K562 (cell line): ENCODE measurements around the gene ATP5MK. TPM values are rescaled to one million over a fixed set of nuclear protein-coding genes. Genes with fewer than 3 reads are reported as not detected.

Source experiments
- ATF6 ChIP-seq: sonication (generic); formaldehyde crosslinking; IDR thresholded peaks from 2 replicates; pipeline ENCODE4 v1.4.0; 2020; ENCODE audit warnings: mild to moderate bottlenecking, missing genetic modification reagents
- C11orf30 ChIP-seq: fragments of 450-650 bp; IDR thresholded peaks from 2 replicates; pipeline ENCODE4 v1.6.1; 2016; ENCODE audit warnings: low read depth, mild to moderate bottlenecking
- CBFA2T2 ChIP-seq: fragments of 450-650 bp; conservative IDR thresholded peaks from 2 replicates; pipeline ENCODE4 v1.6.1; 2017; ENCODE audit warnings: mild to moderate bottlenecking
- FOXK1 ChIP-seq: sonication (generic); formaldehyde crosslinking; IDR thresholded peaks from 2 replicates; pipeline ENCODE4 v1.8.0; 2022; ENCODE audit warnings: missing genetic modification reagents, mild to moderate bottlenecking, borderline replicate concordance
- HDAC6 ChIP-seq: IDR thresholded peaks from 2 replicates; pipeline ENCODE4 v1.6.1; 2012; ENCODE audit warnings: low read depth, mild to moderate bottlenecking, control low read depth, inconsistent platforms, low read length, moderate library complexity
- HNRNPUL1 ChIP-seq: fragments of 200-400 bp; formaldehyde crosslinking; IDR thresholded peaks from 2 replicates; pipeline ENCODE4 v1.6.1; 2017; ENCODE audit warnings: low read length
- KDM4B ChIP-seq, 2 experiments: fragments of 450-650 bp in 1 of 2; sonication (generic) in 1 of 2; IDR thresholded peaks; 2 replicates each; pipeline ENCODE4 v1.6.1; 2016 to 2017; ENCODE audit warnings: borderline replicate concordance in 2 of 2, antibody characterized with exemption in 1 of 2, low read depth in 1 of 2, mild to moderate bottlenecking in 1 of 2
- MAFG ChIP-seq: fragments of 450-650 bp; conservative IDR thresholded peaks from 2 replicates; pipeline ENCODE4 v1.6.1; 2016; ENCODE audit warnings: missing genetic modification characterization, missing compliant biosample characterization
- MCM7 ChIP-seq, 2 experiments: fragments of 450-650 bp; IDR thresholded peaks; 2 replicates each; pipeline ENCODE4 v1.6.1; 2016 to 2018
- MECOM ChIP-seq: fragments of 250-450 bp; sonication (Bioruptor Pico); IDR thresholded peaks from 2 replicates; pipeline ENCODE4 v1.8.0; 2022; ENCODE audit warnings: inconsistent platforms
- NONO ChIP-seq, 2 experiments: fragments of 200-400 bp in 1 of 2; fragments of 450-650 bp in 1 of 2; formaldehyde crosslinking in 1 of 2; IDR thresholded peaks; 2 replicates each; pipeline ENCODE4 v1.6.1; 2017; ENCODE audit warnings: low read depth in 2 of 2, mild to moderate bottlenecking in 2 of 2, moderate library complexity in 2 of 2, low read length in 1 of 2
- RCOR1 ChIP-seq, 2 experiments: IDR thresholded peaks; 2 replicates each; pipeline ENCODE4 v1.6.1; 2012; ENCODE audit warnings: low read depth in 2 of 2, low read length in 2 of 2, borderline replicate concordance in 1 of 2, improper control_type of control experiment in 1 of 2
- SRSF9 ChIP-seq: fragments of 200-400 bp; formaldehyde crosslinking; IDR thresholded peaks from 2 replicates; pipeline ENCODE4 v1.6.1; 2017; ENCODE audit warnings: low read depth, low read length, borderline replicate concordance
- ZNF311 ChIP-seq: fragments of 250-450 bp; sonication (Bioruptor Pico); IDR thresholded peaks from 2 replicates; pipeline ENCODE4 v1.4.0; 2020; ENCODE audit warnings: mild to moderate bottlenecking, moderate library complexity
- polyA plus RNA-seq, 8 experiments: library from polyadenylated mRNA; depleted of rRNA in 4 of 8; stranded (reverse) in 5 of 8; unstranded in 3 of 8; fragments of >200 nt; fragmentation: Nextera tagmentation in 2 of 8; fragmentation: Illumina TruSeq in 1 of 8; extraction: Ambion mirVana in 2 of 8; extraction: Trizol in 1 of 8; gene quantifications; 2 replicates each; pipeline versions ENCODE4 v1.2.1 to v1.2.3, GENCODE V29; 2011 to 2014; ENCODE audit warnings: inconsistent platforms in 1 of 8, missing spikeins in 1 of 8
- total RNA-seq, 7 experiments: library from RNA; depleted of rRNA in 6 of 7; stranded (reverse); fragments of >200 nt in 6 of 7; fragmentation: Illumina TruSeq in 2 of 7; extraction: Trizol in 2 of 7; gene quantifications; 2 replicates each; pipeline versions ENCODE4 v1.2.1 to v1.2.3, GENCODE V29; 2011 to 2021; ENCODE audit warnings: low replicate concordance in 1 of 7
- TF ChIP-seq, protein P1 (sequence below), 2 experiments: fragments of 450-650 bp; conservative IDR thresholded peaks; 2 replicates each; pipeline ENCODE4 v1.6.1; 2017; ENCODE audit warnings: mild to moderate bottlenecking in 2 of 2, moderate library complexity in 2 of 2
- TF ChIP-seq, protein P2 (sequence below), 2 experiments: IDR thresholded peaks in 1 of 2; conservative IDR thresholded peaks in 1 of 2; 2 replicates each; pipeline ENCODE4 v1.6.1; 2016; ENCODE audit warnings: low read depth in 2 of 2, mild to moderate bottlenecking in 1 of 2, missing compliant biosample characterization in 1 of 2, missing genetic modification characterization in 1 of 2, moderate library complexity in 1 of 2
- TF ChIP-seq, protein P3 (sequence below): sonication (generic); formaldehyde crosslinking; IDR thresholded peaks from 2 replicates; pipeline ENCODE4 v1.8.1; 2022; ENCODE audit warnings: missing genetic modification reagents
- TF ChIP-seq, protein P4 (sequence below): fragments of 450-650 bp; IDR thresholded peaks from 2 replicates; pipeline ENCODE4 v1.6.1; 2016

Gene ATP5MK
- total and polyA plus RNA-seq, 9 of the 15 experiments (the other 6 are each of a cell fraction or from before 2014, with no cell fraction given): 182 to 1,810 (median 741) TPM

DNA sequence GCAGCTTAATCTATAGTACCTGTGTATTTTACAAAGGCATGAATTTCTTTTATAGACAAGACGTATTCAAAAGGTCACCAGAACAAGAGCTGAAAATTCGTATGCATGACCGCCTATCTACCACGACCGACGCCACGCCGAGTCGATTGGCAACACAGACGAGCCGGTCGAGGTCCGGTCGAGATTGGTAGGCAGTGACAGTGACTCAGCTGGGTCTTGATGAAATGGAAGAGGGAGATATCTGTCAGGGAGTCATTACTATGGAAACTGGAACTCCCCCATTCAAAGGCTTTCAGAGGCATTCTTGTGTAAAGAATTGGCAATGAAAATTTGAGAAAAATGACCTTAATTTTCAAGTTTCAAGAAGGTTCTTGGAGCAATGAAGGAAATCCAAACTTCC, 2.1 kb downstream of the ATP5MK start (continued):
- TF ChIP-seq, protein P1, sequence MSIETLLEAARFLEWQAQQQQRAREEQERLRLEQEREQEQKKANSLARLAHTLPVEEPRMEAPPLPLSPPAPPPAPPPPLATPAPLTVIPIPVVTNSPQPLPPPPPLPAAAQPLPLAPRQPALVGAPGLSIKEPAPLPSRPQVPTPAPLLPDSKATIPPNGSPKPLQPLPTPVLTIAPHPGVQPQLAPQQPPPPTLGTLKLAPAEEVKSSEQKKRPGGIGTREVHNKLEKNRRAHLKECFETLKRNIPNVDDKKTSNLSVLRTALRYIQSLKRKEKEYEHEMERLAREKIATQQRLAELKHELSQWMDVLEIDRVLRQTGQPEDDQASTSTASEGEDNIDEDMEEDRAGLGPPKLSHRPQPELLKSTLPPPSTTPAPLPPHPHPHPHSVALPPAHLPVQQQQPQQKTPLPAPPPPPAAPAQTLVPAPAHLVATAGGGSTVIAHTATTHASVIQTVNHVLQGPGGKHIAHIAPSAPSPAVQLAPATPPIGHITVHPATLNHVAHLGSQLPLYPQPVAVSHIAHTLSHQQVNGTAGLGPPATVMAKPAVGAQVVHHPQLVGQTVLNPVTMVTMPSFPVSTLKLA (conservative IDR thresholded peaks at IDR 0.05): peak; percentile 45 to 63; a peak in 2 of 4 replicates
- TF ChIP-seq MECOM (CRISPR knock-in tag) (no peak), NONO (IDR thresholded peaks at IDR 0.05; ENCODE audit: low read depth in 2 of 2, low read length in 1 of 2) (no peak), MAFG (tag) (peak; percentile 36; the same call in 1 of the 2 replicates), KDM4B (IDR thresholded peaks at IDR 0.05; ENCODE audit: borderline replicate concordance in 2 of 2, low read depth in 1 of 2) (no peak), CBFA2T2 (peak; percentile 35; the same call in 1 of the 2 replicates), ATF6 (CRISPR knock-in tag) (no peak), FOXK1 (CRISPR knock-in tag) (no peak), SRSF9 (no peak), C11orf30 (peak; percentile 72), ZNF311 (CRISPR knock-in tag) (no peak), MCM7 (IDR thresholded peaks at IDR 0.05) (no peak), RCOR1 (IDR thresholded peaks at IDR 0.05; ENCODE audit: borderline replicate concordance in 1 of 2, low read depth in 2 of 2, low read length in 2 of 2) (peak in 1 of 2 experiments; percentile 58; a peak in 1 of 4 replicates), HNRNPUL1 (no peak), HDAC6 (no peak)
- TF ChIP-seq, protein P2, sequence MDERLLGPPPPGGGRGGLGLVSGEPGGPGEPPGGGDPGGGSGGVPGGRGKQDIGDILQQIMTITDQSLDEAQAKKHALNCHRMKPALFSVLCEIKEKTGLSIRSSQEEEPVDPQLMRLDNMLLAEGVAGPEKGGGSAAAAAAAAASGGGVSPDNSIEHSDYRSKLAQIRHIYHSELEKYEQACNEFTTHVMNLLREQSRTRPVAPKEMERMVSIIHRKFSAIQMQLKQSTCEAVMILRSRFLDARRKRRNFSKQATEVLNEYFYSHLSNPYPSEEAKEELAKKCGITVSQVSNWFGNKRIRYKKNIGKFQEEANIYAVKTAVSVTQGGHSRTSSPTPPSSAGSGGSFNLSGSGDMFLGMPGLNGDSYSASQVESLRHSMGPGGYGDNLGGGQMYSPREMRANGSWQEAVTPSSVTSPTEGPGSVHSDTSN (CRISPR knock-in tag; IDR thresholded peaks at IDR 0.05; ENCODE audit: low read depth): no peak
- TF ChIP-seq, protein P2 (tag; conservative IDR thresholded peaks at IDR 0.05; ENCODE audit: low read depth): peak; percentile 19; the same call in 1 of the 2 replicates
- TF ChIP-seq, protein P3, sequence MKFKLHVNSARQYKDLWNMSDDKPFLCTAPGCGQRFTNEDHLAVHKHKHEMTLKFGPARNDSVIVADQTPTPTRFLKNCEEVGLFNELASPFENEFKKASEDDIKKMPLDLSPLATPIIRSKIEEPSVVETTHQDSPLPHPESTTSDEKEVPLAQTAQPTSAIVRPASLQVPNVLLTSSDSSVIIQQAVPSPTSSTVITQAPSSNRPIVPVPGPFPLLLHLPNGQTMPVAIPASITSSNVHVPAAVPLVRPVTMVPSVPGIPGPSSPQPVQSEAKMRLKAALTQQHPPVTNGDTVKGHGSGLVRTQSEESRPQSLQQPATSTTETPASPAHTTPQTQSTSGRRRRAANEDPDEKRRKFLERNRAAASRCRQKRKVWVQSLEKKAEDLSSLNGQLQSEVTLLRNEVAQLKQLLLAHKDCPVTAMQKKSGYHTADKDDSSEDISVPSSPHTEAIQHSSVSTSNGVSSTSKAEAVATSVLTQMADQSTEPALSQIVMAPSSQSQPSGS (CRISPR knock-in tag): no peak
- TF ChIP-seq, protein P4, sequence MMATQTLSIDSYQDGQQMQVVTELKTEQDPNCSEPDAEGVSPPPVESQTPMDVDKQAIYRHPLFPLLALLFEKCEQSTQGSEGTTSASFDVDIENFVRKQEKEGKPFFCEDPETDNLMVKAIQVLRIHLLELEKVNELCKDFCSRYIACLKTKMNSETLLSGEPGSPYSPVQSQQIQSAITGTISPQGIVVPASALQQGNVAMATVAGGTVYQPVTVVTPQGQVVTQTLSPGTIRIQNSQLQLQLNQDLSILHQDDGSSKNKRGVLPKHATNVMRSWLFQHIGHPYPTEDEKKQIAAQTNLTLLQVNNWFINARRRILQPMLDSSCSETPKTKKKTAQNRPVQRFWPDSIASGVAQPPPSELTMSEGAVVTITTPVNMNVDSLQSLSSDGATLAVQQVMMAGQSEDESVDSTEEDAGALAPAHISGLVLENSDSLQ: peak; percentile 93
